Stimulated activated CD4-positive, alpha-beta T cell treated with anti-CD3 and anti-CD28 coated beads, Interleukin-12 subunit alpha, Interleukin-12 subunit beta, amount 100 ng/mL, for 24 hours (primary cell): ENCODE measurements around the gene SCN4A.
A peak's percentile ranks its signal among the peaks of the same experiment; 100 is the strongest.
"Not testable (repeated sequence)": the region's sequence is repeated elsewhere in the genome, so short reads cannot be mapped to it uniquely, and the experiment has no call there.

Experiments used
- DNase-seq, 2 experiments: peaks; one replicate each; pipeline ENCODE4 v3.0.0-alpha.2; 2020; ENCODE audit warnings: low read depth in 2 of 2

SCN4A gene

DNA sequence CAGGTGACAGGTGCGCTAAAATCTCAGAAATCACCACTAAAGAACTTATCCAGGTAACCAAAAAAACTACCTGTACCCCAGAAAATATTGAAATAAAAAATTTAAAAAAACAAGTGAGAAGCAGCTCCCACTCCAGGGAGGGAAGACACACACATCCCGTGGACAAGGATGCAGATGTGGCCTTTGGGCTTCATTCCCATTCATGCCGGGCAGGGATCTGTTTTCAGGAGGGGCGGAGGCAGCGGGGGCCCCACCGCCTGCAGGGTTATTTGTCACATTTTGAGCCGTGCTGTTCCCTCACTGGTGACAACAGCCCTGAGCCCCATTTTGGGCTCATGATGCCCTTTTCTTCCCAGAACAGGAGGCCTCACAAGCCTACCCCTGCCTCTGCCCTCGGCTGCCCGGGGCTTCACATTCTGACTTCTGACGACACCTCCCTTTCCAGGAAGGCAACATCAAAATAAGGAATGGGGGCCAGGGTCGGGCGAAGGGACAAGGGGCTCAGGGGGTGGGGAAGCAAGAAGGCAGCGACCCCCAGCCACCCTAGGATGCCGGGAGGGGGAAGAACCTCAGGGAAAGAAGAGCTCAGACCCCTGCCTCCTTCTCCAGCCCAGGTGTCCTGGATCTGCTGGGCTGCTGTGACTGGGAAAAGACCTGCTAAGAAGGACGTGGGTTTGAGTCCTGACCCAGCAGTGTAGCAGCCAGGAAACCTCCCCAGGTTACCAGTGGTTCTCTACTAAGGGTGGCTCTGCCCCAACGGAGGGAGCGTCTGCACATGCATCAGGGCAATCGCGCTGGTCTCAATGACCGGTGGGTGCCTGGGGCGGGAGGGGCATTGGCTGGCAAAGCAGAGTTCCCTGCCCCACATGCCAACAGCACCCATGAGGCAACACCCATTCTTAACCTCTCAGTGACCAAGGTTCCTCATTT is 38.3 kb downstream of the SCN4A start:
- no peak for DNase-seq

DNA sequence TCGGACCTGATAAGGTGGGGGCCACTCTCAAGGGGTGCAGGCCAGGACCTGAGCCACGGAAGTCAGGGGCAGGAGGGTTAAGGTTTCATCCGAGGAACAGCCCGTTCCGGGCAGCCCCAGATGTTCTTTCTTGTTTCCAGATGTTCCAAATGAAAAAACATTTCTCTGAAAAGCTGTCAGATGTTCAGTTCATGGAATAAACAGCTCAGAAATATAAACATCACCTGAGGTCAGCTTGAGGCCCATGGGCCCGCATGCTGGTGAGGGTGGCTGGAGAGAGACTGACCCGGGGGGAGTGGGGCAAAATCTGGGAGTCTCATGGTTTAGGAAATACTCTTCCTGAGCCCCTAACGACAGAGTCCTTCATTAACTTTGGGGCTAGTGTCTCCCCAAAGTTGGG is 39.1 kb downstream of the SCN4A start:
- DNase-seq, result no peak

DNA sequence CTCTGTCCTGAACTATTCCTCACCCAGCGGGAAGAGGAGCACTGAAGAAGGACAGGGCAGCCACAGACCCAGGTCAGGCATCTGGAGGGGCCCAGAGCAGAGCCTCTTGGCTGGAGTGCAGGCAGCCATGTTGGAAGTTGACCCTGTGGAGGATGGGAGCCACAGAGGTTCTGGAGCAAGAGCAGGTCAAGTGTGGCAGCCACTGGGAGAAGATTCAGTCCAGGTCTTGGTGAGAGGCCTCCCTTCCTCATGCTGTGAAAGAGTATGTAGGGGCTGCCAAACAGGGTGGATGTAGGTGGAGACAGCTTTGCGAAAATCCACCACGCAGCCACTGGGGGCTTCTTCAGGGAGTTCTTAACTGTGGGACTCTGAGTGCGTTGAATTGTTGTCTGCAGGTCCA is 40.0 kb downstream of the SCN4A start:
- no peak for DNase-seq

DNA sequence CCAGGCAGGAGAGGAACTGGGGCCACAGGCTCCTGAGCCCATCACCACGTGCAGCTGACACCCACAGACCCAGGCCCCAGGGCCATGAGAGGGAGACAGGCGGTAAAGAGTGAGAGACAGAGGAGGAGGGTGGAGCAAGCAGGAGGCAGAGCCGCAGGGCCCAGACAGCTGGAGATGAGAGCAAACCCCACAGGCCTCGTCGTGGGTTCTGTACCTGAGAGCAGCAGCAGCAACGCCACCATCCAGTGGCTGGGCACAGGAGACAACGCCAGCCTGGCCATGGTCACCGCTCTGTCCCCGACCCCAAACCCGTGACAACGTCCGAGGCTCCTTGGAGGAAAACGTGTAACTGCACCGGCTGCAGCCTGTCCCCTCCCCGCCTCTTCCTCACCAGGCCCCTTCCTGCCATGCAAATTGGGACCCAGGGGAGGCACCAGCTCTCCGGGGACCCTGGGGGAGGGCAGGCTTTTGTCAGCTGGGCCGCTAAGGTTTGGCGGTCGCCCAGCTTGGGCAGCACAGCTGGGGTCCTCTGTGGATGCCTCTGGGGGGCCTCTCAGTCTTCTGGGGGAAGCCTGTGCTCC is 40.6 kb downstream of the SCN4A start, which contains the start of gene CD79B:
CD79B (minus strand) TSS at position 351 of the 581 bp plus-strand sequence; CDS start at position 281, 70 bp downstream.
- DNase-seq, result peak in 1 of 2 experiments; percentile 24

DNA sequence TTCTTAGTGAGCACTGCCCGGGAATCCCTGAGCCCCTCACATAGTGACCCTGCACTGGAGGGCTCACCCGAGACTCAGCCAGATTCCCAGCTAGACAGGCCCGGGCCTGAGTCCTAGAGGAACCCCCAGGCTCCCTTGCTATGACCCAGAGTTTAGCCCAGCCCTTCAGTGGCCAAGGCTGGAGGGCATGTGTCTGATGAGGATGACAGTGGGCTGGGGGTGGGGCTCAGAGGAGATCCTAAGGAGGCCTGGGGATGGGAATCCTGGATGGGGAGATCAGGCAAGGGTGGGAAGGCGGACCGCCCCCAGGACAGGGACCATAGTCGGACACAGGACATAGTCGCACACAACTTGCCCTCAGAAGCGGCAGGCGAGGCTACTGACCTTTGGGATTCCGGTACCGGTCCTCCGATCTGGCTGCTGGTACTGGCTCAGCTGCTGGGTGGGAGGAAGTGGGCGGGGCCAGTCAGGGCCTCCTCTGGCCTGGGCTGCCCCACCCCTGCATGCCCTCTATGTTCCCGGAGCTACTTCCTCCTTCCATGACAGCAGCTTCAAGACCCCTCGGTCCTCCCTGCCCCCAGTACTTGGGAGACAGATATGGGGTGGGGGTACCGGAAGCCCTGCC is 41.7 kb downstream of the SCN4A start:
- peak in 1 of 2 experiments; percentile 60 for DNase-seq

DNA sequence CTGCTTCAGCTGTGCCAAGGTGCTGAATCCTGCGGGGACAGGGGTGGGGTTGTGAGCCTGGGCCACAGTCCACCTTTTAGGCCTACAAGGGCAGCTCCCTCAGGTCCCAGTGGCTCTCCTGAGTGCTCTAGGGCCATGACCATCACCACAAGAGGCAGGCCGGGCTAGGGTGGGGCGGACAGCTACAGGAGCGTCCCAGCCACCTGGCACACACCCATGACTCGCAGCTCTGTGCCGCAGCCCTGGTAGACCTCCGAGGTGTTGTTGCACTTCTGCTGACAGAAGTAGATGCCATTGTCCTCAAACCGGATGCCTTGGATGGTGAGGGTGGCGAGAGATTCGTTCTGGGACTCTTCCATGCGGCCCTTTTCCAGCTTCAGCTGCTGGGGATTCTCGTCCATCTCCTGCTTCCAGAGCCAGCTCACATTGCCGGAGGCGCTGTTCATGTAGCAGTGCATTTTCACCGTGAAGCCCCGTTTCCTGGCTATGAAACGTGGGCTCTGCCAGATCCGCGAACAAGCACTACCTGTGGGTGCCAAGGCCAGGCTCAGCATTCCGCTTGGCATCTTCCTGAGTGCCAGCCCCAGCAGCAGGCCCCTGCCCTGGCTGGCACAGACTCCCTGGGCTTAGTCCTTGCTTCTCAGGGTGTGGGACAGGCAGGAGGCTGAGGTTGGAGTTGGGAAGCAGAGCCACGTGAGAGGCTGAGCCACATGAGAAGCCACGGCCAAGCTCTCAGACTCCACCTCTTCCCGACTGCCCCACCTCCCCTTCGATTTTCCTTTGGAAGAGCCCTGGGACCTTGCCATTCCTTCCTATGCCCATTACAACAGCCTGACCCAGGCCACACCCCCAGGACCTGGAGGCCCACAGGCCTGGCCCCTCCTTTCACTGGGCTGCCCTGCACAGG is 42.6 kb downstream of the SCN4A start:
- no peak for DNase-seq

DNA sequence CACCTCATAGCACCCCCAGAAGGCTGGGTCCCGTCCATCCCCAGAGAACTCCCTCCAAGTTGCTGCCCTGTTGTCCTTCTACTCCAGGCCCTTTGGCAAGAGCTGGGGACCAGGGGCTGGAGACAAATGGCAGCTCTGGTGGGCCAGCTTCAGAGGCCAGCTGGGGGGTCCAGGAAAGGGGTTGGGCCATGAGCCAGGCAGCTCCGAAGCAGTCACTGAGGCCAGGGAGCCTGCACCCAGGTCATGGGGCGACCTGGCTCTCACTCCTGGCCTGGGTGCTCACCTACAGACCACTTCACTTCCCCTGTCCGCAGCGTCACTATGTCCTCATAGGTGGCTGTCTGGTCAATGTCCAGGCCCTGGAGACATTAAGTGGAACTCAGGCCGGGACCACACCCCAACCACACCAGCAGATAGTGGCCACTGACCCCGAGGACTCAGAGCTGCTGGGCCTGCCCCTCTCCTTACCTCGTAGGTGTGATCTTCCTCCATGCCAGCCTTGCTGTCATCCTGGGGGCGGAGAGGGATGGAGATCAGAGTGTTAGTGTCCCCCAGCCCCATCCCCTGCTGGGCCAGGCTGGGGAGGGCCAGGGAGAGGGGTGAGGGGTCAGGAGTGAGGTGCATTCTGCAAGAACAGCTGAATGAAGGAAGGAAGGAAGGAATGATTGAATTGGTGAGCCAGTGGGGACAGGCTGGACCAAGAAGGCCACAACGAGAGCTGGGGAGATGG is 43.6 kb downstream of the SCN4A start:
- no peak for DNase-seq

DNA sequence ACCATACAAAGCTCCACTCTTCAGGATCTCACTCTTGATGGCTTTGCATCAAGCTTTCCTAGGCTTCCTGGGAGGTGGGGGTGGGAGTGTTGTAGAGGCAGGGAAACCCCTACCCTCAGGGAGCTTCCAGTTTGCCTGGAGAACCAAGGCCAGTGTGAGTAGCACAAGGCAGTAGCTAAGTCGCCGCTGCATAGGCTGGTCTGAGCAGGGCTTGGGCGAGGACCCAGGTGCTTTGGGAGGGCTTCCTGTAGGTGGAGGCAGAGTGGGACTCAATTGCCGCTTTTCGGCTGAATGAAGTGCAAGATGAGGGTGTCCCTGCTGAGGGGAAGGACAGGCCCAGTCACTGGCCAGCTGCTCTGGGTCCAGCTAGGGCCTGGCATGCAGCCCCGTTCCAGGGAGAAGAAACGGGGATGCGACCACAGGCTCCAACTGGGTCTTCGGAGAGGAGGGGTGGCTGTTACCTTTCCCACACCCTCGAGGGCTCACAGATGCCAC is 44.5 kb downstream of the SCN4A start:
- no peak for DNase-seq

DNA sequence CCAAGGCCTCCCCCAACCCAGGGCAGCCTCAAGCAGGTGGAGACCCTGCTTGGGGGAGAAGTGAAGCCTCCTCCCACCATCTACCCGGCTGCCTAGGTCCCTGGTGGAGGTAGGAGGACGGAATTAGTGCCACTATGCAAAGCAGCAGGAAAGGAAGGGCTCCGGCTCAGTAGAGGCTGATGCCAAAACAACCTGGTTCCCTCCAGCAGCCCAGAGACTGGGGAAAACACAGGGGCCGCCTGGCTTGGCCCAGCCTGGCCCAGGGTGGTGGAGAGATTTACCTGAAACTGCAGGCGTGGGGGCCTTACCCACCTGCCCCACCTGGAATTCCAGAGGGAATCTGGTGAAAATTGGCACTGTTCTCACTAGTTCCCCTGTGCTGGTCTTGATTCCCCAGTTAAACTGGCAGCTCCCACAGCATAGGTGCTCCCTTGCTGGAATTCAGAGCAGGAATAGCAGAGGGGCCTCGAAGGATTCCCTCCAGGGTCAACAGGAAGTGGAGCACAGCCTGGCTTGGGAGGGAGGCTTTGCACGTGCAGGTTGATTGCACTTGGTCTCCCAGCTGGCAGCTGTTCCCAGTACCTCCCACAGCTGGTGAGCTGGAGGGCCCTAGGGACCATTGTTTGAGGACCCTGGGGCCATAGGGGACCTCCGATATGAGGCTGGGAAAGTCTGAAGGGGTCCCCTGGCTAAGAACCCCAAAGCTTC is 45.1 kb downstream of the SCN4A start:
- DNase-seq, result no peak

DNA sequence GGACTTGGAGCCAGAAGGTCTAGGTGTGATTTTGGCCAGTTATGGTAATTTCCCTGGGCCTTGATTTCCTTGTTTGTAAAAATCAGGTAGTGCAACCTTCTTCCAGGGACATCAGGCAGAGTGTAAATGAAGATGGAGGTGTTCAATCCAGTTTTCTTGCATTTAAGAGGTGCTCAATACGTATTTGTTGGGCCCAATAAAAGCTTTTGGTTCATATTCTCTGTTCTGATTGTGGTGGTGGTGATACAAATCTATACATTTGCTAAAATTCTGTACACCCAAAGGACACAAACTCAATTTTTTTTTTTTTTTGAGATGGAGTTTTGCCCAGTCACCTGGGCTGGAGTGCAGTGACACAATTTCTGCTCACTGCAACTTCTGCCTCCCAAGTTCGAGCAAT is 46.6 kb downstream of the SCN4A start:
- DNase-seq, result no peak

DNA sequence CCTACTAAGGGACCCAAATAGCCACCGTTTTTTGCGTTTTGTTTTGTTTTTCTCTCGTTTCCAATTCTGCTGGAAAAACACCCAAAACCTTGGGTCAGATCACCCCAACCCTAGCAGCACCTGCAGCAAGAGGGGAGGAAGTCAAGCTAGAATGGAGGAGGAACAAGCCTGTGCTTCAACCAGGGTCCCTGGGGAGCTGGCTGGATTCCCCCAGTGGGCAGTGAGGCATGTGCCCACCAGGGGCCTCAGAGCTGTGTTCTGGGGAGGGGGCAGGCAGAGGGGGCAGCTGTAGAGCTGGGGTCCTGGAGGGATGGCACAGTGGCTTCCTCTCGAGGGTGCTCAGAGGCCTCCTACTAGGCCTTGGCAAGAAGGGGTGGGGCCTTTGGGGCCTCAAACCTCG is 47.1 kb downstream of the SCN4A start:
- no peak for DNase-seq

DNA sequence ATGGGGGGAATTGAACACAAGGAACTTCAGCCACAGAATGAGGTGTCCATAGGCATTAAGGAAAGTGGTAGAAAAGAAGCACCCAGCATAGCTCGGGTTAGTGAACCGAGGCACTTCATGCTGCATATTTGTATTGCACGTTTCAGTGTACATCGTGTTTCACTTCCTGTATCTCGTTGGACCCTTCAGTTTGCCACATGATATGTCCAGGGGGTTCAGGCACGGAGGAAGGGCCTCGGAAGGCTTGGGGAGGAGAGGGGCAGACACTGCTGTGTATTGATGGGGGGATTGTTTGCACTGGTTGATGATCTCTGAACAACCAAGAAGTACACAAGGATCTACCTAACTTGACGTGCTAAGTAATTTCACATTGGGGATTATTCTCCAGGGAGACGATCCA is 50.3 kb downstream of the SCN4A start:
- DNase-seq, result not testable (repeated sequence)

DNA sequence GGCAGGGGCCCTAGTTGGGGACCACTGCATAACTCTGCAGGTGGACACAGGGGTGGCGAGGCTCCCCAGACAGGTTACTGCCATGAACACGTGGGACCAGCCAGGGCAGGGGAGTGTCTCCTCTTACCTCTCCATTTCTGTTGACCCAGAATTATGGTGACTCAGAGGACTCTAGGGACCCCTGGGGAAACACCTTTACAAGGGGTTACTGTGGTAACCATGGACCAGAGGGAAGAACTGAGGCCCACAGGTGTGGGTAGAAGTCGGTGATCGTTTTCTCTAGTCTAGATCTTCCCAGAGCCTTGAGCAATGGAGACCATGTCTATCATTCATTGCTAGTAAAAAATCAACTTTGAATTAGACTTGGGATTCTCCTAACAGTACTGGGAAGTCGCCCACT is 51.9 kb downstream of the SCN4A start:
- not testable (repeated sequence) for DNase-seq

DNA sequence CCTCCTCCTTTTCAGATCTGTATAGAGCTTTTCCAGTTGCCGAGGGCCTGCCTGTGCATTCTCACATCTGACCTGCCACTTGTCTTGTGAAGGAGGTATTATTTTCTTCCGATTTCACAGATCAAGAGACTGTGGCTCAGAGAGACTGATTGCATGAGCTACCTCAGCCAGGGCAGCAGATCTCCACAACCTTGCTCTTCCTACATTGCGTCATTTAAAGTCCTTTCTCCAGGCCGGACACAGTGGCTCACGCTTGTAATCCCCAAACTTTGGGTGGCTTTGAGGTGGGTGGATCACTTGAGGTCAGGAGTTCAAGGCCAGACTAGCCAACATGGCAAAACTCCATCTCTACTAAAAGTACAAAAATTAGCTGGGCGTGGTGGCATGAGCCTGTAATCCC is 52.7 kb downstream of the SCN4A start:
- DNase-seq, result not testable (repeated sequence)

DNA sequence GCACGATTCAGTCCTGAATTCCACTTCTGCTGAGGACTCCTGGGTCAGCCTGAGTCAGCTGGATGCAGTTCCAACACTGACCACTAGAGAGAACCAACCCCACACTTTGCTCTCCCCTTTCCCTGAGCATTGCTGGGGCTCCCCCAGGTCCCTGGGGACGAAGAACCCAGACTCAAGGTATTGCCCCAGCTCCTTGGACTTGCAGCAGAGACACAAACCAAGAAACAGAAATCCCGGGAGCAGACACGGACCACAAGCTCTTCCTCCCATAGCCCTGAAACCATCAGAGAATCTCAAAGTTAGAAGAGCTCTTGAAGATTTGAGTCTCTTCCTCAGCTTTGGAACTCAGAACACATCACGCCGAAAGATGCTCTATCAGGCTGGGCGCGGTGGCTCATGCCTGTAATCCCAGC is 53.4 kb downstream of the SCN4A start:
- DNase-seq, result peak; percentile 49 to 66

DNA sequence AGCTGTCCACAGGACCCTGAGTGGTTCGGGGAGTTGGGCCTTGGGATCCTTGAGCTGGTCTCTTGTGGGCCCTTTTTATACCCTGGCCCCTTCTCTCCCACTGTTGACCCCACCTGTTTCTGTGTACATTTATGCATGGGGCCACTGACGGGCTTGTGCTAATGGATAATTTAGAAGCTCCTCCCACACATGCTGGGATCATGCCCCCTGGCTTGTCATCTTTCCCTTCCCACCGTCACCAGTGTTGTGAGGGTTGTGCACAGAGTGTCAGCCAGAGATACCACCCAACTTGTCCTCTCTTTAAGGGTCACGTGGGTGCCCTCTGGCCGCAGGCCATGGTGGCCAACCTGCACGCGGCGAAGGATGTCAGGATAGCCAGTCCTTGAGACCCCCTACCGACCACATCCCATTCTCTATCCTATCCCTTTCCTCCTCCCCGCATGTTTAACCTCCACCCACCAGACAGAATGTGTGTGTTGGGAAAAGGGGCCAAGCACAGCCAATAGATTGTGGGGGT is 53.9 kb downstream of the SCN4A start, which contains the start of gene GH1:
GH1 (minus strand) TSS at position 51 of the 517 bp plus-strand sequence. CDS start 63 bp downstream, outside the sequence.
- not testable (repeated sequence) for DNase-seq

DNA sequence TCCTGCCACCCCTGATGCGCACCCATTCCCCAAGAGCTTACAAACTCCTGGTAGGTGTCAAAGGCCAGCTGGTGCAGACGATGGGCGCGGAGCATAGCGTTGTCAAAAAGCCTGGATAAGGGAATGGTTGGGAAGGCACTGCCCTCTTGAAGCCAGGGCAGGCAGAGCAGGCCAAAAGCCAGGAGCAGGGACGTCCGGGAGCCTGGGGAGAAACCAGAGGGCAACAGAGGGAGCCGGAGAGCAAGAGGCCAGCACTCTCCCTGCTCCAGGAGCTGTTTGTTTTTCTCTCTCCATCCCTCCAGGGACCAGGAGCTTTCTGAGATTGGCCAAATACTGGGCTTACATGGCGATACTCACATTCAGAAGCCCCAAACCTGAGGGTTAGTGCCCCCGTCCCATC is 54.4 kb downstream of the SCN4A start:
- no peak for DNase-seq

DNA sequence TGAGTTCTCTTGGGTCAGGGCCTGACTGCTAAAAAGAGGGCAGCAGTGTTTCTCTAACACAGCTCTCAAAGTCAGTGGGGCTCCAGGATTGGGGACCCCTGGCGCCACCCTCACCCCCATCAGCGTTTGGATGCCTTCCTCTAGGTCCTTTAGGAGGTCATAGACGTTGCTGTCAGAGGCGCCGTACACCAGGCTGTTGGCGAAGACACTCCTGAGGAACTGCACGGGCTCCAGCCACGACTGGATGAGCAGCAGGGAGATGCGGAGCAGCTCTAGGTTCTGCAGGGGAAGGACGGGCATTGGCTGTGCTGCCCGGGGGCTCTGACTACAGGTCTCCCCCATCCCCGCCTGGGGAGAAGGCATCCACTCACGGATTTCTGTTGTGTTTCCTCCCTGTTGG is 55.1 kb downstream of the SCN4A start:
- DNase-seq, result no peak

DNA sequence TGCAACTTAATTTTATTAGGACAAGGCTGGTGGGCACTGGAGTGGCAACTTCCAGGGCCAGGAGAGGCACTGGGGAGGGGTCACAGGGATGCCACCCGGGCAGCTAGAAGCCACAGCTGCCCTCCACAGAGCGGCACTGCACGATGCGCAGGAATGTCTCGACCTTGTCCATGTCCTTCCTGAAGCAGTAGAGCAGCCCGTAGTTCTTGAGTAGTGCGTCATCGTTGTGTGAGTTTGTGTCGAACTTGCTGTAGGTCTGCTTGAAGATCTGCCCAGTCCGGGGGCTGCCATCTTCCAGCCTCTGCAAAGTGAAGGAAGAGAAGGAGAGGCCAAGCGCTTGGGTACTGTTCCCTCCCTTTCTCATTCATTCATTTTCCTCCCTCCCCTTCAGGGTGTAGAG is 55.5 kb downstream of the SCN4A start:
- DNase-seq, result not testable (repeated sequence)
